ENCODE results near the gene TEX44. TPM values are rescaled to one million over a fixed set of nuclear protein-coding genes. Genes with fewer than 3 reads are reported as not detected.
A peak's percentile ranks its signal among the peaks of the same experiment; 100 is the strongest.

The TEX44 gene
- total and polyA plus RNA-seq, 9 of the 15 experiments (the other 6 are each of a cell fraction or from before 2014, with no cell fraction given): not detected

GRCh38 chr2:231602859-231603467, 10.3 kb downstream of the TEX44 start:
- ATAC-seq: no peak
- no peaks in the 10 kb centered on the region for H3K79me2 ChIP-seq (ENCODE audit: control insufficient read depth, insufficient read depth, low read length)
- TF ChIP-seq BRD9 (IDR thresholded peaks at IDR 0.05; ENCODE audit: low read depth, partially characterized antibody) (no peak), SMAD4 (CRISPR knock-in tag; conservative IDR thresholded peaks at IDR 0.05) (no peak)
- in situ Hi-C loops (cut with MboI) (no loop called here), intact Hi-C loops (cut with micrococcal nuclease) (loop anchor here (5.0 kb wide), 1 partner anchor 86 kb away; no protein-coding TSS in a partner anchor)
- 46% methylated on average over 6 of the region's 6 CpGs for WGBS (ENCODE audit: insufficient coverage, low coverage, missing lambda C conversion rate)
- no peak overlapping the region for H3K27ac ChIP-seq (ENCODE audit: extremely low read depth, low read depth, low read length)
- H3K4me3 ChIP-seq: no peak overlapping the region
- BruUV-seq (replicated peaks): no TSS peak
- no peaks in the 10 kb centered on the region for H4K20me1 ChIP-seq (replicated peaks; ENCODE audit: control insufficient read depth, insufficient read depth, low read length)
- POLR2A ChIA-PET: interaction anchor here (0.7 kb wide), 1 partner anchor 88 kb away, joined by 3 read pairs; no protein-coding TSS in a partner anchor
- no peak for FAIRE-seq
- no peak for DNase-seq (ENCODE audit: extremely low read depth in 1 of 4, low spot score in 3 of 4)
- CTCF ChIA-PET (ENCODE audit: low intra/inter-chr PET ratio): no interaction called here
- H3K9me1 ChIP-seq (ENCODE audit: control insufficient read depth, insufficient read depth, low read length): no peaks in the 10 kb centered on the region
- no peaks in the 10 kb centered on the region for H3K9me3 ChIP-seq (replicated peaks; ENCODE audit: control insufficient read depth, insufficient read depth, low read depth, low read length)
- H3K4me2 ChIP-seq (ENCODE audit: insufficient read depth, low read length): no peak overlapping the region
- H2AFZ ChIP-seq (ENCODE audit: low read depth, low read length): no peak overlapping the region
- H3K36me3 ChIP-seq (ENCODE audit: control insufficient read depth, insufficient read depth, low read length): no peaks in the 10 kb centered on the region
- peaks cover 0 to 6% of the 10 kb centered on the region in 2 experiments; a peak in 1 of 5 replicates for H3K27me3 ChIP-seq (ENCODE audit: control insufficient read depth in 2 of 2, insufficient read depth in 2 of 2, low read length in 2 of 2)
- no peak overlapping the region for H3K9ac ChIP-seq (ENCODE audit: insufficient read depth in 1 of 2, low read depth in 2 of 2, low read length in 2 of 2)
- H3K4me1 ChIP-seq (replicated peaks in 1 of 2; ENCODE audit: control insufficient read depth in 2 of 2, insufficient read depth in 2 of 2, low read length in 2 of 2): peaks cover 0 to 18% of the 10 kb centered on the region in 2 experiments; a peak in 3 of 5 replicates

- H4K20me1 ChIP-seq (replicated peaks; ENCODE audit: control insufficient read depth, insufficient read depth, low read length): no peaks in the 10 kb centered on the region
- no peak overlapping the region for H3K27ac ChIP-seq (ENCODE audit: extremely low read depth, low read depth, low read length)
- BruUV-seq (replicated peaks): no TSS peak
- peak overlapping the region in 1 of 2 experiments; percentile 91; a peak in 3 of 4 replicates for H3K9ac ChIP-seq (ENCODE audit: insufficient read depth in 1 of 2, low read depth in 2 of 2, low read length in 2 of 2)
- H2AFZ ChIP-seq (ENCODE audit: low read depth, low read length): peak overlapping the region; percentile 80
- ATAC-seq (peak; percentile 76), FAIRE-seq (no peak), DNase-seq (ENCODE audit: extremely low read depth in 1 of 4, low spot score in 3 of 4) (peak in 3 of 4 experiments; percentile 13 to 44 (median 21))
- ChIA-PET CTCF (ENCODE audit: low intra/inter-chr PET ratio) (no interaction called here), POLR2A (interaction anchor here (0.9 to 1.3 kb wide), 2 partner anchors 104 to 140 kb away, joined by 3 read pairs; partner anchors contain the start of genes NCL and PTMA)
- H3K9me3 ChIP-seq (replicated peaks; ENCODE audit: control insufficient read depth, insufficient read depth, low read depth, low read length): no peaks in the 10 kb centered on the region
- H3K79me2 ChIP-seq (ENCODE audit: control insufficient read depth, insufficient read depth, low read length): no peaks in the 10 kb centered on the region
- peak overlapping the region; percentile 58 for H3K4me2 ChIP-seq (ENCODE audit: insufficient read depth, low read length)
- peak overlapping the region; percentile 30 for H3K4me3 ChIP-seq
- no peaks in the 10 kb centered on the region for H3K9me1 ChIP-seq (ENCODE audit: control insufficient read depth, insufficient read depth, low read length)
- no peaks in the 10 kb centered on the region for H3K36me3 ChIP-seq (ENCODE audit: control insufficient read depth, insufficient read depth, low read length)
- H3K4me1 ChIP-seq (replicated peaks in 1 of 2; ENCODE audit: control insufficient read depth in 2 of 2, insufficient read depth in 2 of 2, low read length in 2 of 2): peaks cover 0 to 18% of the 10 kb centered on the region in 2 experiments; a peak in 3 of 5 replicates
- peaks cover 0 to under 1% of the 10 kb centered on the region in 2 experiments; a peak in 1 of 5 replicates for H3K27me3 ChIP-seq (ENCODE audit: control insufficient read depth in 2 of 2, insufficient read depth in 2 of 2, low read length in 2 of 2)
- intact Hi-C loops (cut with micrococcal nuclease) (loop anchor here (5.0 kb wide), 1 partner anchor 87 kb away; no protein-coding TSS in a partner anchor), in situ Hi-C loops (cut with MboI) (no loop called here)
- WGBS (ENCODE audit: insufficient coverage, low coverage, missing lambda C conversion rate): 50% methylated on average over 6 of the region's 40 CpGs
- peak; percentile 23 to 39; a peak in 3 of 4 replicates for TF ChIP-seq NRF1 (conservative IDR thresholded peaks at IDR 0.05 in 1 of 2, IDR thresholded peaks at IDR 0.05 in 1 of 2)
- TF ChIP-seq E2F6 (IDR thresholded peaks at IDR 0.05; ENCODE audit: borderline replicate concordance in 1 of 2, extremely low read depth in 1 of 2, insufficient read depth in 1 of 2, insufficient read length in 1 of 2, low read depth in 1 of 2, low read length in 1 of 2, poor library complexity in 1 of 2, severe bottlenecking in 1 of 2): peak in 1 of 2 experiments; percentile 22
- no peak for TF ChIP-seq TFE3 (CRISPR knock-in tag; IDR thresholded peaks at IDR 0.05)
These were observed 11.5 kb downstream of the TEX44 start for GRCh38 chr2:231604101-231604684.
